Colon (tissue), 2 donors: ENCODE measurements around the gene ZFHX2.

Experiments used
- FAIRE-seq: peaks from 2 replicates; lab custom pipeline; 2012; peaks lifted over from hg19 to GRCh38; lab: Jason Lieb, UNC
- donor health status: control.
- donor health status: control.

ZFHX2 gene

DNA sequence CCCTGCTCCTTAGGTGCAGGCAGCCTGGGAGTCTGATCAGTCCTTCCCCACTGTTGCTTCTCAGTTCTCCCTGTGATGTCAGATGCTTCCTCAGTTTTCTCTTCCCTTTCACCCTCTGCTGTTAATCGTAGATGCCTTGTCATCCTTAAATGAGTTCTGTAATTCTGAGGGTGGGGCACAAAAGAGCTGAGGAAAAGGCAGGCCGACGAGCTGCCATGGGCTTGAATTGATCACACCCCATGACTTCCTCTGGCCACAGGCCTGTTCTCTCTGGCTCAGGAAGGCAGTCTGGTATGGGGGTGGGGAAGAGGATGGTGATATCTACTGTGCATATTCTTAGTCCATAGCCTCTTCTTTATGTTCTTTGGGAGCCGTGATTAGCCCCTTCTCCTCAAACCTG, 21.3 kb upstream of the ZFHX2 start:
- FAIRE-seq: no peak

DNA sequence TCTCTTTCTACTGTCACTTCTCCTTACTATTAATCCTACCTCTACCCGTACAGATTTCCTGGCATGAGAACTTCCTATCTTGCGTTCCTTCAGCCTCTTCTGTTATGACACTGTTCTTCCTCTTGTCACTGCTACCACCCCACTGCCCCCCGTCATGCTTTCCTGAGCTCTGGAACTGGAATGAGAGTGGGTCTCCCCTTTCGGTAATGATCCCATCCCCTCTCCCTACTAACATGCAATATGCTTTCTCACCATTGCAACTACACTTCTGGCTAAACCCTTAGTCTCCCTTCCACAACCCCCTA, 20.9 kb upstream of the ZFHX2 start:
- FAIRE-seq: no peak

DNA sequence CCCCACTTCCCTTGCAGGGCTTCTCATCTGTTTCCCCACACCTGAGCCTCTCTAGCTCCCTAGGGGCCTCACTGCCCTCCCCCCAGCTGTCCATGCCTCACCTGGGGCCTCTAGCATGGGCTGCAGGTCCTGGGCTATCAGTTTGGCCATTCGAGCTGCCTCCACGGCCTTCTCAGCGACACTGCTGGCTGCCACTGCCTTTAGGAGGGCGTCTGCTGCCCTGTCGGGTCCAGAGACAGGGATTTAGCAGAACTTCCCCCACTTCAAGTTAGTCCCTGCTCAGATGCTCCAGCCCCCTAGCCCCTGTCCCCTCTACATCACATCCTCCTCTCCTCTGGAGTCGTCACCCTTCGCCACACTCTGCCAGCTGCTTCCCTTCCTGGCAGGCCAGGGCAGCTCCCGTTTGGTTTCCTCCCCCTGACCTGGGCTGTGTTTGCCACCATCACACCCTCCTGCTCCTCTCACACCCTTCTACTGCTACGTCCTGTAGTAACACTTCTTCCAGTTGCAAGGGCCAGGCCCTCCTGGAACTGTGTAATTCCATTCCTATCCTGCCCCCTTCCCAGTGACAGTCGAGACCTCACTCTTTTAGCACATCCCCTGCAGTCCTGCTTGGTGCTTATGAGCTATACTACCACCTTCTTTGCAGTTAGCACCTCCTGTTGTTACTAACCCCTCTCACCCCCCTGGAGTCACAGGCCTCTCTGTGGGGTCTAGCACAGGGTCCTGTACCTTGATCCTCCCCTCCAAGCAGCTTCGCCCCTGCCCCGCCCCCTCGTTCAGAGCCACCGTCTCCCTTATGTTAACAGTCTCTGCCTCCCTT, 20.3 kb upstream of the ZFHX2 start:
- FAIRE-seq: no peak

DNA sequence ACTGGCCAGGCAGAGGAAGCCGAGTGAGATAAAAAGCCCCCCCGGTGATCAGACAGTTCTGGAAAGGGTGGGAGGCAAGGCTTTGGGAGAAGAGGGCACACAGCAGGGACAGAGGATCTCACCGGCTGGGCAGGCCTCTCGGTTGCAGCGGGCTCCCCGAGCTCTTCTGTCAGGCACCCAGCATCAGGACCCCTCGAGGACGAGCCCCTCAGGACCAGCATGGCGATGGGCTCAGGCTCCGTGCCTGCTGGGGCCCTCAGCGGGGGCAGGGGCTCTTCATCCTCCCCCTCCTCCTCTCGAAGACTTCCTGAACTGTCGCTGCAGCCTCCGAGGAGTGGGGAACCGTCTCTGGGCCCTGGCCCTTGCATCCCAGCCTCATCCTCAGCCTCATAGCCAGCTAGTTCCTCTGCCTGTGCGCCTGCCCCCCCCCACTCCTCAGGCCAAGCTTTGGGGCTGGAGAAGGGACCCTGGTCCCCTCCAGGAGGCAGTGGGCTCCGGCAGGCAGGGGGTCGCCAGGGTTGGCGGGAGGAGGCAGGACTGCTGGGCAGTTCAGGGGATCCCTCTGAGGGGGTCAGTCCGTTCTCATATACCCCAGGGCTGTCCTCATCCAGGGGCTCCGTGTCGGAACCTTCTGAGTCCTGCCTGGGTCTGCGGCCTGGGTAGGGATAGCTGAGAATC, 19.4 kb upstream of the ZFHX2 start:
- no peak for FAIRE-seq

DNA sequence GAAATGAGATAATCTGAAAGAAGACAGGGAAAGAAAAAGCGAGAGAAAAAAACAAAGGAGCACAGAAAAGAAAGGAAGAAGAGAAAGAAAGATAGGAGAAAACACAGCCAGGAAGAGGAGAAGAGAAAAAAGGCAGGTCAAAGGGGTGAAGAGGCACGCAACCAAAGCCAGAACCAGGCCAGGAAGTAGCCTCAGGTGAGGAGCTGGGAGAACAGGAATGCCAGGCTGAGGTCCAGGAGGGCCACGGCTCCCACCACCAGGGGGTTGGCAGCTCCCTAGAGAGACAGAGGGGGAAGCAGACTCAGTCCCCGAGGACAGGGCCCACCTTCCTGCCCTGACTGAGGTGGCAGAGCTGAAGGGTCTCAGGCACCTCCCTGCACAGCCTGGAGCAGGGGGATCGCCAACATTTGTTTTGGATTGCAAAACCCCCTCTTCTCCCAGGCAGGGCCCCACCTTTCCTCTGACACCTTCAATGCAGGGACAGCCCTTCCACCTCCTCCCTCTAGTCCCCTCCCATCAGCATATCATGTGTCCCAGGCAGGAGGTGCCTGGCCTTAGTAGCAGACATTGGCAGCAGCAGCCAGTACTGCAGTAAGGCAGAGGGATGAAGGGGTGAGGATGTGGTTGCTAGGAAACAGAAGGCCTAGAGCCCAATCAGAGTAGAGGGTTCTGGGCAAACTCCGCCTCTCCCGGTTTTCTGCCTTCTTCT, 18.0 kb upstream of the ZFHX2 start:
- FAIRE-seq: no peak

DNA sequence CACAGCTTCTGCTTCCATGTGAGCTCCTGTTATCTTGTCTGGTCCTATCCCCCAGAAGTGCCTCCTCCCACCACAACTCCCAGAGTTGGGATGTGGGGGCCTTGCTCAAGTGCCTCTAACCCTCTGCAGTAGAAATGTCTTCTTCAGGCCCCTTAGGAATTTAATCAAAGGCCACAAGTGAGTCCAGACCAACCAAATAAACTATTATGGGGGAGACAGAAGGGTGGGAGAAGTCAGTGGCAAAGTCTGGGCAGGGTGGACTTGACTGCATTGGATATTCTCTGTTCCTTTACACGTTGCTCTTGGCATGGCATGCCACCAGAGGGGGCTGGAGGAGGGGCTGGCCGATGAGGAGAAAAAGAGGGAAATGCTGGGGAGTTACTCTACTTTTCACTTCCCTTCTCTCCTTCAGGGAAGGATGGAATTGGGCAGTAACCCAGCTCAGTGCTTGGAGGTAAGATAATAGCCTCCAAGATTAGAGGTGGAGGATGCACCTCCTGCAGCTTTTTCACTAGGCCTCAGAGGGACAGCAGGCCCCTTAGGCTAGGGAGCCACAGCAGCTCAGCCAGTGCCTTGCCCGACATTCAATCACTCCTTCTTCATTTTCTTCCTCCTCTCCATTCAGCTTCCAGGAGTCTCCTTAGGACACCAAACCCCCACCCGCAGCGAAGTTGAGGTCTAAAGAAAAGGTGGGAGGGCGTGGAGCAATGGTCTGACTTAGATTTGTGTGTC, 17.2 kb upstream of the ZFHX2 start:
- FAIRE-seq: no peak

DNA sequence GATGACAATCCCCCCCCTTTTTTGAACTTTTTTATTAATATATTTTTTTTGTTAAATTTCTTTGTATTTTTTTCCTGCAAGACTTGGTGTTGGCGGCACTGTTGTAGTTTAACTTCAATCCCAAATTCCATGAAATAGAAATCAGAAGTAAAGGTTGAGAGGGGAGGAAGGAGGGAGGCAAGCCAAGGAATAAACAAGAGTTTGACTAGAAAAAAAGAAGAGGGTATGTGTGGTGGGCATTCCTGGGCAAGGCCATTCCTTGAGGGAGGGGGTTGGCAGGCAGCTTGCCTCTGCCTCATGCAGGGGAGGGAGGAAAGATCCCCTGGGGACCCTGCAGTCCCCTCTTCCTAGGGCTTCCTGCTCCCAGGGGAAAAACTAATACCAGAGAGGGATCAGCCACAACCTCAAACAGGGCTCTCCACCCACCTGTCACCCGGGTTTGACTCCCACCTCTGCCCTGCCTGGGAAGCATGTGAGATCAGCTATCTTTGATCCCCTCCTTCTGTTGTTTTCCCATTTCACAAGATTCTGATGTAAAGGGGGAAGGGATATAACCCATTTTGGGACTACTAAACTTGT, 16.5 kb upstream of the ZFHX2 start:
- FAIRE-seq: no peak

DNA sequence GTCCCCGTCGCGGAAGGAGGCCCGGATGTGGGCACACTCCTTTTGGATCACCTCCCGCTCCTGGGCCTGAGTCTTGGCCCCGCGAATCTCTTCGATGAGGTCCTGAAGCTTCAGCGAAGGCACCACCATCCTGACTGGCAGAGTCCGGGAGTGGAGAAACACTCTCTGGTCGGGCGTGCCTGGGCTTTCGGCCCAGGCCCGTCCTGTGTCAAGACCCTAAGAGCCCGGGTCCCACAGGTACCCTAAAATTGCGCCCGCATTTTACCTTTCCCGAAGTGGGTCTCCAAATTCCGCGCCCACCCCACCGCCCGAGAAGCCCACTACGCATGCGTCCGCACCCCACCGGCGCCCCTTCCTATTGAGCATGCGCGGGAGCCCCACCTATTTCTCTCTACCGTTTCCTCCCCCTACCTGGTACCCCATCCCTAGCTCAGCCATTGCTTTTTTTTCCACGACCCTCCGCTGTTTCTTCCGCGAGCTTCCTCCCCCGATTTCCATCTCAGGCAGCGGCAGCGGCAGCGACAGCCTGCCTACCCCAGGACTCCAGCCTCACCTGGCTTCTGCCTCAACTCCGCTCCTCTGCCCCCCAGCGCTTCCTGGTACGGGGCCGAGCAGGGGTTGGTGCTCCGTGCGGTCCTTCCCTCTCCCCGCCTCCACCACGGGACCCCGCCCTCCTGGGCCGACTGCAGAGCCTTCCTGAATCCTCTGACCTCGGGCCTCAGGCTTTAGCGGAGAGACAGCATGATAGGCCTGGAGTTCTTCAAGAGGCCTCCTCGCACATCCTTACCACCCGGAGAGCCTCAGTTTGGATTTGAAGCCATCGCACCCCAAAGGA, 15.8 kb upstream of the ZFHX2 start, which contains the start of gene AP1G2:
Gene AP1G2, minus strand, starts transcription at position 606 of the 835 bp plus-strand sequence. Its CDS starts 477 bp downstream, at position 129.
- no peak for FAIRE-seq

DNA sequence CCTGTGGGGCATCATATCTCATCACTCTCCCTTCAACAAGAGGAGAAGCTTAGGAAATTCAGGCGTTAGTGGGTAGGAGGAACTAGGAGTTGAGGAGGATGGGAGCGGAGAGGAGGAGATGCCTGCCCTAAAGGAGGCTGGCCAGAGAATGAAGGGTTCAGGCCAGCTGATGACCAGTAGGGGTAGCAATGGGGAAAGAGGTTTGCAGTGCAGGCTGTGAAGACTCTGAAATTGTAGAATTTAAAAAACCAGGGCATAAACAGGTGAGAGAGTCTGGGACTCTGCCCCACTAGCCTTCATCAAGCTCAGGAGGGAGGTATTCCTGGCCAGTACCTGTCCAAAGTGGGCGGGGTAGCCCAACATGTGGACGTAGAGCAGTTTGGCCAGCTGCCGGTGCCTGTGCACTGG, 15.2 kb upstream of the ZFHX2 start:
- FAIRE-seq: no peak

DNA sequence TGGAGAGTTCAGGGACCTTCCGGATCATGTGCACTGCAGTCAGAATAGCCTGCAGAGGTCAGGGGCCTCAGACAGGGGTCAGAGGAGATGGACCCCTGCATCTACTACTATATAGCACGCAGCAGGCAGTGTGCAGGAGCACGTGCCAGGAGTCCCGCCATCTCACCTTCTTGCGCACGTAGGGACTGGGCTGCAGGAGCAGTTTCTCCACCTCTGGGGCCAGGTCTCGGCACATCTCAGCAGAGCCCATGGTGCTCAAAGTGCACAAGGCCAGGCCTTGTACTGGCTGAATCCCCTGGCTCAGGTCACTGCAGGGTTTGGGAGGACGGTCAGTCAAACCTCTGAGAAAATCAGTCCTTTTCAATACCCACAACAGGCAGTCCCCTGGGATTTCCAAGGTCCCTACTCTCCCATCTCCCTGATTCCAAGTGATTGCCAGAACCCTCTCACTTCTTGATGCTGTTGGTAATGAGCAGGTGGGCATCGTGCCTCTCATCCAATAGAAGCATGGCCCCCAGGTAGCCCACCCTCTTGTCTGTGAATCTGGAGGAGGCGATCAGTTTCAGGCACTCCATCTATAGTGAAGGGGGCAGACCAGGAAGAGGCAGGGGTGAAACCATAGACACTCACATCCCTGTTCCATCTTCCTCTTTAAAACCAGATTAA, 14.7 kb upstream of the ZFHX2 start:
- FAIRE-seq: no peak

DNA sequence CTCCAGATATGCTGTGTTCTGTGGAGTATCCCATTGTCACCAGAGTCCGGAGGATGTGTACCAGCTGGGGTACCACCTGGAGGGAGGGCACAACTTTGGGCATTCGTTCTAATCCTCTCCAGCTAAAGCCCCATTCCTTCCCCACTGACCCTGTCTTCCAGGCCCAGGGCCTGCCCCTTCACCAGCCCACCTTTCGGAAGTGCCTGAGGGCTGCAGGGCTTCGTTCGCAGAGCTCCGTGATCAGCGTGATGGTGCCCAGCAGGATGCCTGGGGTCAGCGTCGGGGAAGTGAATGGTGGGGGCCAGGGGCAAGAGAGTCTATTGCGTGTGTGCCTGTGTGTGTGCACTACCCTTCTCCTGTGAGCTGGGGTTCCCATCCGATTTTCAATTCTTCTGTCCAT, 14.1 kb upstream of the ZFHX2 start:
- no peak for FAIRE-seq

DNA sequence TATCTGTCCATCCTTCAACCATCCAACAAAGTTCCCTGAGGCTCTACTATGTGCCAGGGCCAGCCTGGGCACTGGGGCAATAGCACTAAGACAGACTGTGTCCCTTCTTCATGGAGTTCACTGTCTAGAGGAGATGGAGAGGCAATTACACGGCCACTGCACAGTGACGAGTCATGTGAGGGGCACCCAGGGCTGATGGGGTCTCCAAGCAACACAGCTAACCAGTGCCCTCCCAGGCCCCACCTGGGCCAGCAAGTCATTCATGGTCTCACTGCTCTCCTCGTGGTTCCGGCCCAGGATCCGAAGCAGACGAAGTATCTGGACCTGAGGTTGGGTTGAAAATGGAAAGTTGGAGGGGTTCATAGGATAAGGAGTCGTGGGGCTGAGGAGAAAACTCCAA, 13.3 kb upstream of the ZFHX2 start:
- no peak for FAIRE-seq

DNA sequence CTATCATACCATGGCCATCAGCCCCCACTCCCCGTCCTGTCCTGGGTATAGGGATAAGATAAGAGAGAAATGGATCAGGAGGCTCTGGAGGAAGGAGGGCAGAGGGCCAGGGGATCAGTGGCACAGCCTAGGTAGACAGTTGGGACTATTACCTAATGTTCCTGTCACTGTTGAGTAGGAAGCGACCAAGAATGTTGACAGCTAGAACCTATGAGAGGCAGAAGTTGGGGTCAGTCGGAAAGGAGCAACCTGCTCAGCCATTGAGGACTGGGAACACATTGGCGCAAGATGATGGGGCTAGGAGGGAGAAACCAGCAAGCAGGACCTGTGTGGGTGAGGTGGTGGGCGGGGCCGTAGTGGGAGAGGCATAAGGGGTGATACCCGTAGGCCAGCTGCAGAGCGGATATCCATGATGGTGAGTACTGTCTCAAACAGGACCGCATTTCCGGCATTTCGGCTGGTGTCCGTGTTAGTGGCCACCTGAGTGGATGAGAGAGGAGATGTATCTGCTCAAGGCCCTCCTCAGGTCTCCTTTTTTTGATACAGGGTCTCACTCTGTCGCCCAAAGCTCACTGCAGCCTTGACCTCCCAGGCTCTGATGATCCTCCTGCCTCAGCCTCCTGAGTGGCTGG, 12.7 kb upstream of the ZFHX2 start:
- no peak for FAIRE-seq

DNA sequence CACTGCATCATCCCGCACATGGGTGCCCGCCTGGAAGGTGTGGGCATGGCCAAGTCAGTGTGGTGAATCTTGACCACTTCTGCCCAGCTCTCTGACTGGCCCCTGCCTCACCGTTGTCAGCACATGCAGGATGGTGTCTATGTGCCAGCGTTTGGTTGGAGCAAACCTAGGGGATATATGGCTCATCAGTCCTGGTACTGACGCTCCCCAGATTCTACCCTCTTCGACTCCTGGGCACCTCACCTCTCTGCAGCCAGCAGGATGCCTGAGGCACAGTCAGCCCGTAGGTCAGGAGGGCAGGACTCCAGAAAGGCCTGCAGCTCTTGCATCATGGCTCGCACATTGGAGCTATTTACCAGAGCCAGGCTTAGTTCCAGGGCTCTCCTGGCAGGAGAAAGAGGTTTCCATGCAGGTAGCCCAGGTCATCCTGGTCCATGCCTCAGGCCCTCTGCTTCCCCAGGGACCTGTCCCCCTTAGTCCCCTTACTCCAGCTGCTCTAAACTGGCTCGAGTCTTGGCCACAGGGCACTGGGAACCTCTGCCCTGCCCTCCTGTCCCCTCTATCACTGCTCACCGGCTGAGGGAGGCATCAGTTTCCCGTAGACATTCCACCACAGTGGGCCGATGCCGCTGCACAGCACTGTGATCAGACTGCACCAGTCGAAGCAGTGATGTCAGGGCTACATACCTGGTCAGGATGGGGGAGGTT, 12.1 kb upstream of the ZFHX2 start:
- FAIRE-seq: no peak

DNA sequence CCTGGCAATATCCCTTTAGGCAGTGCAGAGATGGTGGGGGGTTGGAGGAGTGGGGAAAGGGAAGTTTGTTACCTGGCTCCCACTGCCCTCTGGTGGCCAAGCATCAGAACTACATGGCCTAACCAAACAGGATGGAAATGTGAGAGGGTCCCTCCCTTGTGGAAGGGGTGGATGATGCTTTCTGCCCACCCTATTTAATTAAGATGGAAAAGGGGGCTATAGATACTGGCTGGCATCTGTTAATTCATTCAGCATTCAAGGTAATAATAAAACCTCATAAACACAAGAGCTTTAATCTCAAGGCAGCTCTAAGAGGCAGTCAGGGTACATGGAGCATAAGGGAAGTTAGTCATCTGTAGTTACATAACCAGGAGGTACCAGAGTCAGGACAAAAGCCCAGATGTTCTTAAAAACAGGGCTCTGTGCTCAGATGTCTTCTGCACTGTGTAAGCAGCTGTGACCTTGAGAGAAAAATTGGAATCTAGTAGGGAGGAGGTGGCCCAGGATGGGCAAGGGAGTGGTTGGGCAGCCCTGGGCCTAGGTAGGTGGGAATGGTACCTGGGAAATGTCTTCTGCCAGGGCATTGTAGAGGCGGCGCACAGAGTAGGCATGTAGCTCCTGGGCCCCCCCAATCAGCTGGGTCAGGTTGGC, 11.4 kb upstream of the ZFHX2 start:
- no peak for FAIRE-seq

DNA sequence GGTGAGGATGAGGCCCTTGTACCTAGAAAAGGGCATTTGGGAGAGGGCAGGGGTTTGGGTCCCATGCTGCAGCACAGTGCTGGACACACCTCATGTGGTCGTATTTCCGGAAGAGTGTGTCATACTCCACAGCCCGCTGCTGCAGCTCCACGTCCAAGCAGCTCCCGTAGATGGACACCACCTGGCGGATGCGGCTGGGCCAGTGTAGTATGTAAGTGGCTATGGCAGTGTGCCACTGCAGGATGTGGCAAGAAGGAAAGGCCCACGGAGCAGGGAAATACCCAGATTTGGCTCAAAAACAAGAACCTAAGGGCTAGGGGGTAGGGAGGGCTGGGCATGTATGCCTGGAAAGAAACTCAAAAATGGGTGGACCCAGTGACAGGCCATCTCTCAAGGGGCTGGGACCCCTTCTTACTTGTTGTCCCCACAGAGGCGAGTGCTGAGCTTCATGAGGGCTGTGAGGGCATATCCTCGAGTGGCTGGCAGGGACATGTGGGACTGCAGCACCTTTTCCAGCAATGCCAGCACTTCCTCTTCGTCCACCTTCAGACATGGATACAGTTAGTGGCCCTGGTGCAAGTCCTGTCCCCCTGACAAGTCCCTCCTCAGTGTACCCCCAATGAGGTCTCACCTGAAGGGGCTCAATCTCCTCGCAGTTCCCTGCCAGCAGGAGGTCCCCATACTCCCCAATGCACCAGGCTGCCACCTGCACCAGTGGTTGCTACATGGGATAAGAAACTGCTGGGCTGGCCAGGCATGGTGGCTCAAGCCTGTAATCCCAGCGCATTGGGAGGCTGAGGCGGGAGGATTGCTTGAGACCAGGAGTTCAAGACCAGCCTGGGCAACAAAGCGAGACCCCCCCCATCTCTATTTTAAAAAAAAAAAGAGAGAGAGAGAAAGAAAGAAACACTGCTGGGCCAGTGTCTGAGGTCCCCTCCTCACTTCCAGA, 10.6 kb upstream of the ZFHX2 start:
- no peak for FAIRE-seq

DNA sequence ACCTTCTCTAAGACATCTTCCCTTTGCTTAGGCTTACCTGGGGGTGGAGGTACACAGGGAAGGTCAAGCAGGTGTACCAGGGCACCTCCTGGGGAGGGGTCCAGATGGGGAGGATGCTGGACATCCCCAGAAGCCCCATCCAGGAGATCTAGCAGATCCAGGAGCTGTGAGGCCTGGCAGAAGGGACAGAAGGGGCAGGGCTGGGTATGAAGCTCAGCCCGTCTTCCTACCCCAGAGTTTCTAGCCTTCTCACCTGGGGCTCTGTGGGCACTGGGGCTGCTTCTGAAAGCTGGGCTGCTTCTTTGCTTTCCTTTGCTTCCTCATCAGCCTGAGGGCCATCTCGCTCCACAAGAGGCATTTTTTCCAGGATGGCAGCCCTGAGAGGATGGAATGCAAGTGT, 9.7 kb upstream of the ZFHX2 start:
- no peak for FAIRE-seq
